GM18498 (cell line): ENCODE measurements around the gene COPG1.
"Not testable (repeated sequence)": the region's sequence is repeated elsewhere in the genome, so short reads cannot be mapped to it uniquely, and the experiment has no call there.

ENCODE experiments used
- ATAC-seq: cut with Tn5 transposase; IDR thresholded peaks from one replicate; pipeline ENCODE4 v1.9.1; 2021; ENCODE audit warnings: mild to moderate bottlenecking, moderate library complexity; ENCODE audit not compliant: unreplicated experiment

COPG1 gene, protein sequence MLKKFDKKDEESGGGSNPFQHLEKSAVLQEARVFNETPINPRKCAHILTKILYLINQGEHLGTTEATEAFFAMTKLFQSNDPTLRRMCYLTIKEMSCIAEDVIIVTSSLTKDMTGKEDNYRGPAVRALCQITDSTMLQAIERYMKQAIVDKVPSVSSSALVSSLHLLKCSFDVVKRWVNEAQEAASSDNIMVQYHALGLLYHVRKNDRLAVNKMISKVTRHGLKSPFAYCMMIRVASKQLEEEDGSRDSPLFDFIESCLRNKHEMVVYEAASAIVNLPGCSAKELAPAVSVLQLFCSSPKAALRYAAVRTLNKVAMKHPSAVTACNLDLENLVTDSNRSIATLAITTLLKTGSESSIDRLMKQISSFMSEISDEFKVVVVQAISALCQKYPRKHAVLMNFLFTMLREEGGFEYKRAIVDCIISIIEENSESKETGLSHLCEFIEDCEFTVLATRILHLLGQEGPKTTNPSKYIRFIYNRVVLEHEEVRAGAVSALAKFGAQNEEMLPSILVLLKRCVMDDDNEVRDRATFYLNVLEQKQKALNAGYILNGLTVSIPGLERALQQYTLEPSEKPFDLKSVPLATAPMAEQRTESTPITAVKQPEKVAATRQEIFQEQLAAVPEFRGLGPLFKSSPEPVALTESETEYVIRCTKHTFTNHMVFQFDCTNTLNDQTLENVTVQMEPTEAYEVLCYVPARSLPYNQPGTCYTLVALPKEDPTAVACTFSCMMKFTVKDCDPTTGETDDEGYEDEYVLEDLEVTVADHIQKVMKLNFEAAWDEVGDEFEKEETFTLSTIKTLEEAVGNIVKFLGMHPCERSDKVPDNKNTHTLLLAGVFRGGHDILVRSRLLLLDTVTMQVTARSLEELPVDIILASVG

DNA sequence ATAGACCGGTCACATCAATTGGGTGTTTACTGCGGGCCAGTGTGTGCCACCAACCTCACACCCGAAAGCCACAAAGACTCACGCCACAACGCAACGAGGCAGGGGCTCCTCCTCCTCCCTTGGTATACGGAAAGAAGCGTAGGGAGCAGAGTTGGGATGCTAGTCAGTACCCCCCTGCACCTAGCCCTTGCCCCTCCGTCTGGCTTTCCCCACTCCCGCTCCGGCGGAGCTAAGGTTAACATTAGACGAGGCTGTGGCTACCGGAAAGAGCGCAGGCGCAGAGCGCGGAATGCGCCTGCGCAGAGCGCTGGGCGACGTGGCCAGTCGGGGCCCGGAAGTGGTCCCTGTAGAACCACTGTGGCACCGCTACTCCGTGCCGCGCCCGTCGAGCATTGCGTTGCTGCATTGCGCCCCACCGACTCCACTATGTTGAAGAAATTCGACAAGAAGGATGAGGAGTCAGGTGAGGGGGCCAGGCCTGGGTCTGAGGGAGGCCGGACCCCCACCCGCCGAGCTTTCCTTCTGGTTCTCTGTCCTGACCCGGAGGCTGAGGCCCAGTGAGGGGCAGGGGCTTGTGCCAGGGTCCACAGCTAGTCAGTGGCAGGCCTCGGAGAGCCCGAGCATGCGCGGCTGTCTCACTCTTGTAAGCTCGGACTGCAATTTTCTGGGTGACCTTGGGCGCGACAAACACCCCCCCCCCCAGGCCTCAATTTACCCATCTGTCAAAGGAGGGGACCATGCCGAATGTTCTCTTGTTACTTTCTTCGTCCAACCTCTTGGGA lies at the start of gene COPG1:
COPG1 (plus strand) TSS at position 323 of the 782 bp plus-strand sequence; CDS start at position 427, 104 bp downstream.
- ATAC-seq, result peak; percentile 87

DNA sequence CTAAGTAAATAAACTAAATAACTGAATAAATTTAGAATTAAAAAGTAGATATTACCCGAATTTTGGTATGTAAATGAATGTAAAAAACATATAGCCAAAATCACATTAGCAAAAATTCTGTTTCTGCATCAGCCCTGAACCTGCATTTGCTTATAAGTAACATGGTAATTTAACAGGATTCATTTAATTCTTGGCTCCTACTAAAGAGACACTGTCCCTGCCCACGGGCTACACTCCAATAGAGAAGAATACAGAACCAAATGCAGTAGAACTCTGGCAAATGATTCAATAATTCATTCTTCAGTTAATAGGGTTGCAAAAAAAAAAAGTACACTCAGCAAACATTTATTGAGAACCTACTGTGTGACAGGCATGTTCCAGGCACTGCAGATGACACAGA lies 44.9 kb upstream of the COPG1 start:
- no peak for ATAC-seq

DNA sequence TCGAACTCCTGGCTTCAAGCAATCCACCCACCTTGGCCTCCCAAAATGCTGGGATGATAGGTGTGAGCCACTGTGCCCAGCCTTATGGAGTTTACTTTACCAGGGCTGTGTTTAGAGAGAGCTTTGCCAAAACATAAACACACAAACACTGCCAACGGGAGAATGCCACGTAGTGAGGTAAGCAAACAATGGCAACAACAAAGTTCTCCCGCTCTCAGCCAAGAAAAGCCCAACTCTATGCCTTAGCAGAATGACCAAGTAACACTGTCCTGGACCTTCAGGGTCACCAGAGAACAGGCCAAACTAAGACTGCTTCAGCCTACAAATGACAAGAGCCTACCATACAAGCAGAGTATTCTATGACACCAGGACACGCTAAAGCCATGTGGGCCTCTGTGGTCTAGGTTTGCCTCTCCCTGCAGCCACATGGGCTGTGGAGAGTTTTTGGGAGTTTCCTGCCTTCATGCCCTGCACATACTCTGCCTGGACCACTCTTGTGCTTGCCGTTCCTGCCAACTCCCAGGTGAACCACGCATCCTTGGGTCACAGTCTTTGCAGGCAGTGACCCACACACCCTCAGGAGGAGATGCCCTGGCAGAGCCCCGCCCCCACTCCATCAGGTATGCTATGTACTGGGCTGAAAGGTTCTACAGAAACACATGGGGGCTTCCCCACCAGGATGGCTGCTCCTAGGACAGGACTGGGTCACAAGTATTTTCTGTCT lies 44.1 kb upstream of the COPG1 start:
- no peak for ATAC-seq

DNA sequence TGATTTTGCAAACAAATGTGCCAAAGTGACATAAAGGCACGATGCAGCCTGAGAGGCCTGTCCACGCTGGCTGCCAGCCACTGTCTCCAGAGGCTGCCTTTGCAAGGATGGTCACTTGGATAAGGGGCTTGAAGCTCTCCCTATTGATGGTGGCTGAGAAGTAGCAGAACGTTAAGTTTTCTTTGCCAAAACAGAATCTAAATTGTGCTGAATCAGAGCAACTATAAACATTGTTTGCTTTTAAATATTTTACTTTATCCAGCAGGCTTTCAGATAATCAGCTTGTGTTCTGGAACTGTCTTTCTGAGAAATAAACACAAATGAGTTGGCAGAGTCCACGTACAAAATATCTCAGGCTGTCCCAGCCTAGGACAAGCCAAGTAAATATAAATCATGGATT lies 41.9 kb upstream of the COPG1 start:
- ATAC-seq, result no peak

DNA sequence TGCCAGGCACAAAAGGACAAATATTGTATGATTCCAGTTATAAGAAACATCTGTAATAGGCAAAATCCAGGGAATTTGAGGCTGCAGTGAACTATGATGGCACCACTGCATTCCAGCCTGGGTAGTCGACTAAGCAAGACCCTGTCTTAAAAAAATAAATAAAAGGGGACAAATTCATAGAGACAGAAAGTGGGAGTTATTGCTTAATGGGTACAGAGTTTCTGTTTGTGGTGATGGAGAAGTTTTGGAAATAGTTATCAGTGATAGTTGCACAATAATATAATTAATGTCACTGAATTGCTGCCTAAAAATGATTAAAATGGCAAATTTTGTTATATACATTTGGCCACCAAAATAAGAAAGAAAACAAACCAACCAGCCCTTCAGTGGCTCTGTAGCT lies 38.1 kb upstream of the COPG1 start:
- ATAC-seq, result no peak

DNA sequence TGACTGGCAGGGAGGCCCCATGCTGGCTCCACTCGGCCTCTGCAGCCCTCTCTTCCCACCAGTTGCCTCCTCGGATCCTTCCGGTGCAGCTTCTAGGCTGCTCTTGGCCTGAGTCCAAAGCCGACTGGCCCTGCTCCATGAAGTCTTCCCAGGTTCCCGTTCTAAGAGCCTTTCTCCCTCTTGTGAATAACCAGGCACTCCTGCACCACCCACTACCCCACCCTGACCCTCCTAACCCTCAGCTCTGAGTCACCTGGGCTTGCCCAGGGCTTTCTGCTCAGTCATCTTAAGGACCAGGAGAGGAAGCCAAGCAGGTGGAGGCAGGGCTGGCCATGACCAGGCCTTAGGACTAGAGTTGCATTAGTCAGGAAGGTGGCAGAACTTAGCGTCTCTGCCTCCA lies 37.6 kb upstream of the COPG1 start:
- no peak for ATAC-seq

DNA sequence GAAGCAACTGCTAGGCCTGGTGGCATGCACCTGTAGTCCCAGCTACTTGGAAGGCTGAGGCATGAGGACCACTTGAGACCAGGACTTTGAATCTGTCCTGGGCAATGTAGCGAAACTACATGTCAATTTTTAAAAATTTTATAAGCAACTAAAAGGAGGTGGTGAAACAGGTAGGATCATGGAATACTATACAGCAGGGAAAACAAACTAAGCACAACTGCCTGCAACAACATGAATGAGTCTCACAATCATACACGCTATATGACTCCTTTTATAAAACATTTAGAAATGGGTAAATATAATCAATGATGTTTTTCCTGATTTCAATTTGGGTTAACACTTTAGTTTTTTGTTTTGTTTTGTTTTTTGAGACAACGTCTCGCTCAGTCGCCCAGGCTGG lies 36.2 kb upstream of the COPG1 start:
- ATAC-seq, result no peak

DNA sequence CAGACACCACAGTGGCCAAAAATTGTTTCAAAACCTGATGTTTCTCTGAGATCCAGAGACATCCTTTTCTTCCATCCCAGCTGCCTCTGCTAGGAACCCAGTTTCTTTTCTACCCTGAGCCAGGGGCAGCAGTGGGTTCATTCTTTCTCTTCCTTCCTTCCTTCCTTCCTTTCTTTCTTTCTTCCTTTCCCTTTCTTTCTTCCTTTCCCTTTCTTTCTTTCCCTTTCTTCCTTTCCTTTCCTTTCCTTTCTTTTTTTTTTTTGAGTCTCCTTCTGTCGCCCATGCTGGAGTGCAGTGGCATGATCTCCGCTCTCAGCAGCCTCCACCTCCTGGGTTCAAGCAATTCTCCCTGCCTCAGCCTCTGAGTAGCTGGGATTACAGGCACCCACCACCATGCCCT lies 30.7 kb upstream of the COPG1 start:
- ATAC-seq, result no peak

DNA sequence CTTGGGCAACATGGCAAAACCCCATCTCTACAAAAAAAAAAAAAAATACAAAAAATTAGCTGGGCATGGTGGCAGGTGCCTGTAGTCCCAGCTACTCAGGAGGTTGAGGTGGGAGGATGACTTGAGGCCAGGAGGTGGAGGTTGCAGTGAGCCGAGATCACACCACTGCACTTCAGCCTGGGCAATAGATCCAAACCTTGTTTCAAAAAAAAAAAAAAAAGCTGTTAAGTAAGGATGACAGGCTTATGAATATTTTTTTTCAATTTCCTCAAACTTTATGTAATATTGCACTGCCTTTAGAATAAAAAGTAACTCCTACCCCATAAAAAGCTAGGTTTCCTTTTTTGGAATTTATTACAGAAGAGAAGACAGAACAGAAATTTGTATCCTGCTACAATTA lies 25.0 kb upstream of the COPG1 start:
- ATAC-seq, result not testable (repeated sequence)

DNA sequence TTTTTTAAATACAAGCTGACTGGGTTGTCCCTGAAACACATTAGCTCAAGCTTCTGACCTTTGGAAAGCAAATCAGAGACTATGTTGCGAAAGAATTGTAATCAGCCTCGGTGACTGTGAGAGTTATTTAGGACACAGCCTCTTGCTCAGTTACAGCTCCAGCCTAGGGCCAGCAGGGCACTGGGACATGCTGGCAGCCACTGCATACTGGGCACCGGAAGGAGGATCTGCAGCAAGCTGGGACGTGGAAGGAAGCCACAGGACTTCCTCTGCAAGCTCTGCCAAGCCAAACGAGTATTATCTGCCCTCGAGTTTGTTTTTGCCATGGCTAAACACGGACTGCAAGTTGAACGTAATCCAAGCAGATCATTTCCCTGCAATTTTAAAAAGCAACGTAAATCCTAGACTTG lies 24.4 kb upstream of the COPG1 start:
- ATAC-seq, result no peak

DNA sequence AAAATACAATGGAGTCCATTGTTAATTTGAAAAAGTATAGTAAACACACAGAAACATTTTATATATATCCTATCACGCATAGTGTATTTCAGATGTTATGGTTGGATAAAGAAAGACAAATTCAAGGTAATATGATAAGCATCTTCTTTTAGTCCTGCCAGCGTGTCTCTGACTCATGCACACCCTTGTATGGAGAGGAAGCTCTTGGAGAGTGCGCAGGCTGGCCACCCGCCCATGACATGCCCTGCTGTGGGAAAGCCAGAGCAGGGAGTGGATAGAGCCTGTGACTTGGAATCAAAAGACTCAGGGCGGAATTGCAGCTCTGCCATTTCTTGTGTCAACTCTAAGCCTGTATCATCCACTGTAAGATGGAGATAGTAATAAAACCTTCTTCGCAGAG lies 23.0 kb upstream of the COPG1 start:
- no peak for ATAC-seq

DNA sequence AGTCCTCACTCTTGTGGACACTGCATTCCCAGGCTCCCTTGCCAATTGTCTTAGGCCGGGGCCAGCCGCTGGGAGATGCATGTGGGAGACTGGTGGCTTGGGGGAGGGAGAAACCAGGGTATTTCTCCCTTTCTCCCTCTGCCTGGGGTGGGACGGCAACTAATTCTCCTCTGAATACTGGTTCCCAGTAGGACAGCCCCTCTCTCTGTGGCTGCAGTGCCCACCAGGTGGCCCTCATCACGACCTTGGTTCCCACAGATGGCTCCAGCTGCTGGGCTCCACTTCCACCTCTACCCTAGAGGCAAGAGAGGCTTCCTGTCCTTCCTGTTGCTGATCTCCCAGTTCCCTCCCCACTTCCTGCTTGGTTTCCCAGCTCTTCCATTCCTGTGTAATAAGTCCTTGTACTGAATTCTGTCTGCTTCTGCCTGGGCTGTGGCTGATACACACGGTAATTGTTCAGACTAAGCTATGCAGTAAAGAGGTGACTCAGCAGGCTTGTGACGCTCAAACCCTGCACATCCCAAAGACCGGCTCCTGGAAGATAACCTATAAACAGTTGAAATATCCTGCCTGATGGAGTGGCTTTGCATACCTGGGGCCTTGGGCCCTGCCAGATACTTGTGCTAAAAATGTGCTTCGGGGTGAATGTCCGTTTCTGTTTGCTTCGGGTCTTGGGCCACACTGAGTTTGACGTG lies 20.4 kb upstream of the COPG1 start:
- no peak for ATAC-seq

DNA sequence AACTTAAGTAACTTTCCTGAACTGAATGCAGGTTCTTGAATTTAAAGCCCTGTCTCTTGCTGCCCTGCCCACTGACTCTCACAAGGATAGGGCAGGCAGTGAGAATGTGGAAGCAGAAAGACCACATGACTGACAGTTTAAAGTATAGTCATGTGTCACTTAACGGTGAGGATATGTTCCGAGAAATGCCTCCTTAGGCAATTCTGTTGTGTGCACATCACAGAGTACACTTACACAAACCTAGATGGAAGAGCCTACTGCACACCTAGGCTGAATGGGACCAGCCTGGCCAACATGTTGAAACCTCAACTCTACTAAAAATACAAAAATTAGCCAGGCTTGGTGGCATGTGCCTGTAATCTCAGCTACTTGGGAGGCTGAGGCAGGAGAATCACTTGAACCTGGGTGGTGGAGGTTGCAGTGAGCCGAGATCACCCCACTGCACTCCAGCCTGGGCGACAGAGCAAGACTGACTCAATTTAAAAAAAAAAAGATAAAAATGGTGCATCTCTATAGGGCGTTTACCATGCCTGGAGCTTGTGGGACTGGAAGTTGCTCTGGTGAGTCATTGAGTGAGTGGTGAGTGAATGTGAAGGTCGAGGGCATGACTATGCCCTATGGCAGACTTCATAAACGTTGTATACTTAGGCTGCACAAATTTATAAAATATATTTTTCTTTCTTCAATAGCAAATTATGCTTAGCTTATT lies 18.9 kb upstream of the COPG1 start:
- ATAC-seq, result no peak

DNA sequence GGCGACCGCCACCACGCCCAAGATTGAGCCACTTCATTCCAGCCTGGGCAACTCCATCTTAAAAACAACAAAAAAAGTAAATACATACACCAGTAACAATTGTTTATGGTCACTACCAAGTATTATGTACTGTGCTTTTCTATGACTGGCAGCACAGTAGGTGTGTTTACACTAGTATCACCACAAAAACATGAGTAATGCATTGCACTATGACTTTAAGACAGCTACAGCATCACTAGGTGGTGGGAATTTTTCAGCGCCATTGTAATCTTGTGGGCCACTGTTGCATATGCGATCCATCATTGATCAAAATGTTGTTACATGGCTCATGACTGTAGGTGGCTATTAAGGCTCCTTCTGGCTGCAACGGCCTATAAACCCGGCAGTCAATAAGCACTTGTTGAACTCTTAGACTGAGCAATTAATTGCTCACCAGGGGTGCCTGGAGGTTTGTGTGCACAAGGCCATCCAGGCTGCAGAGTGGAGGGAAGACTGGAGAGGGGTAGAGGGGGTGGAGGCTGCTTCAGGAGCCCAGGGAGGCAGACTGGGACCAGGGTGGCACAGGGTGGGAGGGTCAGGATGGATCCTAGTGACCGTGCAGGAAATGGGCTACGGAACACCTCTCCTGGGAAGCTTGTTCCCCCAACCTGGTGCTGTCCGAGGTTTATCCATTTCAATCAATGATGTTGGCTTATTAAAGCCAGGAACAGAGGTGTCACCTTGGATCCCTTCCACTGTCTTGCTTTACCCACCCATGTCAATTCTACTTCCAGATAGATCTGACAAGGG lies 17.9 kb upstream of the COPG1 start:
- no peak for ATAC-seq

DNA sequence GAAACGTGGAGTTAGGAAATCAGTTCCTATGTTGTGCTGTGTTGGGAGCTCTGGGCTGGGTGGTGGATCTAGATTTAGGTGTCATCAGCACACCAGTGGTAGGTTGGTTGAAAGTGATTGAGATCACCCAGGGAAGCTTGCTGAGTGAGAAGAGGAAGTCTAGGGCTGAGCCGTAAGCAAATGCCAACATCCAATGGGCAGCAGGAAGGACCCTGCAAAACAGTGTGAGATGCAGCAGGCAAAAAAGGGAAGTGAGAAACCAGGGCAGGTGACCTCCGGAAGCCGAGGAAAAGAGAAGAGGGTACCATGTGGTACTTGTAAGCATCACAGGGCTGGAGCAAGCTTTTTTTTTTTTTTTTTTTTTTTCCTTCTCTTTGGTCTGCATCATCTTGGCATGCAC lies 15.9 kb upstream of the COPG1 start:
- ATAC-seq, result peak; percentile 95

DNA sequence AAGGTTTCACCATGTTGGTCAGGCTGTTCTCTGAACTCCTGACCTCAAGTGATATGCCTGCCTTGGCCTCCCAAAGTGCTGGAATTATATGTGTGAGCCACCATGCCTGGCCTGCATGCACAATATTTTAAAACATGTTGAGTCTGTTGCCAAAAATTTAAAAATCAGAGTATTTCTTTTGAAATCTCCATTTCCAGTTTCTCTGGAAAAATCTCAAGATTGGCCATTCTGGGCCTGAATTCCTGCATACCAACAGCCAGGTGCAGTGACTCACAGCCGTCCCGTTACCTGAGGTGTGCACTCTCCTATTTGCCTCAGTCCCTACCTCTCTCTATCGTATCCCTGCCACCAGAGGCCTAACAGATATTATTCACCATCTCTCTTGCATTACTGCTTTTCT lies 15.0 kb upstream of the COPG1 start:
- ATAC-seq, result no peak

DNA sequence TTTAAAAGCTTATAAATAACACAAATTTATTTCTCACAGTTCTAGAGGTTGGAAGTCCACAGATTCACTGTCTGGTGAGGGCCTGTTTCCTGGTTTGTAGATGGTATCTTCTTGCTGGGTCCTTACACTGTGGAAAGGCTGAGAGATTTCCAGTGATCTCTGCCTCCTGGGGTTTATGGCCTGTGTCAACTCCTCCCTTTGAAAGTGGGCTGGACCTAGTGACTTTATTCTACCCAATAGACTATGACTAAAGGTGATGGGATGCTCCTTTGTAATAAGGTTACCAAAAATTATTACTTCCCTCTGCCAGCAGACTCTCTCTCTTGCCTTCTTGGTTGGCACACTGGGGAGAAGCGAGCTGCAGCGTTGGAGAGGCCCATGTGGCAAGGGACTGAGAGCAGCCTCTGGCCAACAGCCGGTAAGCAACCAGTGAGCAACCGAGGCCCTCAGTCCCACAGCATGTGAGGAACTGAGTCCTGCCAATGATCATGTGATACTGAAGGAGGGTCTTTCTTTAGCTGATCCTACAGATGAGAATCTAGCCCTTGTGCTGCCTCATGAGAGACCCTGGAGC lies 14.0 kb upstream of the COPG1 start:
- ATAC-seq, result no peak

DNA sequence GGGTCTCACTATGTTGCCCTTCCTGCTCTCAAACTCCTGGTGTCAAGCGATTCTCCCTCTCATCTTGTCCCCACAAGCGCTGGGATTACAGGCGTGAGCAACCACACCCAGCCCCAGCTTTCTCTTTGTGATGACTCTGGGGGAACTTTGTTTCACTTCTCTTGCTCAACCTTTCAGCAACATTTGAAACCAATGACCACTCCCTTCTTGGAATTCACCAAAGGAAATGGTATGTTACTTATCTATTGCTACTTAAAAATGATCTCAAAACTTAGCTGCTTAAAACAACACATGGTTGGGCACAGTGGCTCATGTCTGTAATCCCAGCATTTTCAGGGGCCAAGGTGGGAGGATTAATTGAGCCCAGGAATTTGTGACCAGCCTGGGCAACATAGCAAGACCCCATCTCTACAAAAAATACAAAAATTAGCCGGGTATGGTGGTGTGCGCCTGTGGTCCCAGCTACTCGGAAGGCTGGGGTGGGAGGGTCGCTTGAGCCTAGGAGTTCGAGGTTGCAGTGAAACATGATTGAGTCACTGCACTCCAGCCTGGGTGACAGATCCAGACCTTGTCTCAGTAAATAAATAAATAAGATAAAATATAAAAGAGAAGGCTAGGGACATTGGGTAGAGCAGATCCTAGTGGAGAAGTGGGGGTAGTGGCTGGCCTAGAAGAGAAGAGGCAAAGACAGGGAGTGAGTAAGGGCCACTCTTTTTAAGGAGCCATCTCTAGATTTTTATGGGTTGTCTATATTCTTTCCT lies 10.3 kb upstream of the COPG1 start:
- no peak for ATAC-seq
